Thoracic aorta (tissue), 2 donors: ENCODE data around the gene ABT1. TPM values are rescaled to one million over a fixed set of nuclear protein-coding genes. Genes with fewer than 3 reads are reported as not detected.

ENCODE experiments used
- ATAC-seq: fragments of 150-250 bp; one replicate; pipeline ENCODE4 v1.8.0; 2017; ENCODE audit warnings: low read depth; ENCODE audit not compliant: insufficient number of reproducible peaks, low FRiP score
- DNase-seq: peaks from one replicate; pipeline ENCODE4 v3.0.0-alpha.2; 2020; ENCODE audit warnings: low spot score
- H3K27ac ChIP-seq, 2 donors: fragments of 200-600 bp; sonication (generic); 1 replicate in 1 of 2; 2 replicates in 1 of 2; pipeline ENCODE4 v1.5.1; 2016; ENCODE audit warnings: mild to moderate bottlenecking in 2 of 2, moderate library complexity in 2 of 2
- H3K27me3 ChIP-seq: fragments of 200-600 bp; sonication (generic); replicated peaks from 2 replicates; pipeline ENCODE4 v1.6.0; 2016; ENCODE audit warnings: mild to moderate bottlenecking; ENCODE audit not compliant: insufficient read depth
- H3K36me3 ChIP-seq: fragments of 200-600 bp; sonication (generic); one replicate; pipeline ENCODE4 v1.5.1; 2016
- H3K4me1 ChIP-seq, 2 donors: fragments of 200-600 bp; sonication (generic); 1 replicate in 1 of 2; 2 replicates in 1 of 2; pipeline versions ENCODE4 v1.5.1 to v1.6.0; 2016; ENCODE audit warnings: low read depth in 2 of 2, mild to moderate bottlenecking in 1 of 2; ENCODE audit not compliant: control insufficient read depth in 1 of 2
- H3K4me3 ChIP-seq: fragments of 200-600 bp; sonication (generic); 2 replicates; pipeline ENCODE4 v1.5.1; 2016; ENCODE audit warnings: mild to moderate bottlenecking
- H3K9me3 ChIP-seq: fragments of 200-600 bp; sonication (generic); 2 replicates; pipeline ENCODE4 v1.5.1; 2016
- total RNA-seq, 2 donors: library from RNA; depleted of rRNA; stranded (reverse); fragments of >200 nt; gene quantifications; one replicate each; pipeline versions ENCODE4 v1.1.0 to v1.2.3, GENCODE V29; 2016
- TF ChIP-seq, protein P1 (sequence below): fragments of 200-600 bp; sonication (generic); IDR thresholded peaks from one replicate; pipeline ENCODE4 v1.5.1; 2019; ENCODE audit warnings: antibody characterized with exemption

The ABT1 gene
- total RNA-seq, 2 donors from 2014 or later, result 11.8 to 17.1 TPM

DNA sequence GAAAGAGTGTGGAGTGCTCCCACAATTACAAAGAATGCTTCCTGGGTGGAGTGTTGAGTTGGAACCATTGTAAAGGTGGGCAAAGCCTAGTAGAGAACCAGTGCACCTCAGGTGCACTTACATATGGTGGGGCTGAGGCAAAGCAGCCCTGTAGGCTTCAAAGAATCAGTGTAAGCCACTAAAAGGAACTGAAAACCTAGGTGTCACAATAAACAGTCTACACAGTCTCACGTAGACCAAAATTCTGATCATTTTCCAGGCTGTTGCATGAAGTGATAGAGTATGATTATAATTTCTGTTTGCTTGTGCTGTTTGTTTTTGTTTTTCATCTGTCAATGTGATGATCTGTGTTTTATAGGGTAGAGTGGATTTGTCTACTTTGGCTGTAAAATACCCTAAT, 2.8 kb downstream of the ABT1 start:
- no peak overlapping the region for H3K4me3 ChIP-seq
- no peaks in the 10 kb centered on the region for H3K27me3 ChIP-seq
- no peaks in the 10 kb centered on the region for H3K9me3 ChIP-seq
- no peak overlapping the region for H3K27ac ChIP-seq
- no peak for DNase-seq
- ATAC-seq, result no peak
- peaks cover 7% of the 10 kb centered on the region for H3K36me3 ChIP-seq
- H3K4me1 ChIP-seq, result peaks cover 6 to 15% of the 10 kb centered on the region in 2 donors
- TF ChIP-seq, protein P1, sequence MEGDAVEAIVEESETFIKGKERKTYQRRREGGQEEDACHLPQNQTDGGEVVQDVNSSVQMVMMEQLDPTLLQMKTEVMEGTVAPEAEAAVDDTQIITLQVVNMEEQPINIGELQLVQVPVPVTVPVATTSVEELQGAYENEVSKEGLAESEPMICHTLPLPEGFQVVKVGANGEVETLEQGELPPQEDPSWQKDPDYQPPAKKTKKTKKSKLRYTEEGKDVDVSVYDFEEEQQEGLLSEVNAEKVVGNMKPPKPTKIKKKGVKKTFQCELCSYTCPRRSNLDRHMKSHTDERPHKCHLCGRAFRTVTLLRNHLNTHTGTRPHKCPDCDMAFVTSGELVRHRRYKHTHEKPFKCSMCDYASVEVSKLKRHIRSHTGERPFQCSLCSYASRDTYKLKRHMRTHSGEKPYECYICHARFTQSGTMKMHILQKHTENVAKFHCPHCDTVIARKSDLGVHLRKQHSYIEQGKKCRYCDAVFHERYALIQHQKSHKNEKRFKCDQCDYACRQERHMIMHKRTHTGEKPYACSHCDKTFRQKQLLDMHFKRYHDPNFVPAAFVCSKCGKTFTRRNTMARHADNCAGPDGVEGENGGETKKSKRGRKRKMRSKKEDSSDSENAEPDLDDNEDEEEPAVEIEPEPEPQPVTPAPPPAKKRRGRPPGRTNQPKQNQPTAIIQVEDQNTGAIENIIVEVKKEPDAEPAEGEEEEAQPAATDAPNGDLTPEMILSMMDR, result no peak

DNA sequence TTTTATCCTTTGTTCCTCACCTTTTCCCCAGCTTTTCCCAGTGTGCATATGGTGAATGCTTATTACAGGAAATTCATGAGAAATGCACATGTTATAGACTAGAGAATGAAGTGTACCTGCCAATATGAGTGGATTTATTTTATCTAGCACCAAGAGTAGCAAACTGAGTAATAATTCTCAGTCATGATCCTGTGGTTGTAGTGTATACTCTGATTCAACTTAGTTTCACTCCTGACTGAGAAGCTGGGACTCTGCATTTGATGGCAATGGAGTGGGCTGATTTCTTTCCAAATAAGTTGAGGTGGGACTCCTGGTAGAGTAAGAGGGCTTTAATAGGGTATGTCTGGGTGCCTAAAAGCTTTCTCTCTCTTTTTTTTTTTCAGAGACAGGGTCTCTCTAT, 4.0 kb downstream of the ABT1 start:
- no peak overlapping the region for H3K27ac ChIP-seq
- no peaks in the 10 kb centered on the region for H3K9me3 ChIP-seq
- peaks cover 6 to 10% of the 10 kb centered on the region in 2 donors for H3K4me1 ChIP-seq
- DNase-seq (no peak), ATAC-seq (no peak)
- H3K36me3 ChIP-seq, result peaks cover 7% of the 10 kb centered on the region
- no peak overlapping the region for H3K4me3 ChIP-seq
- TF ChIP-seq, protein P1, result no peak
- H3K27me3 ChIP-seq, result no peaks in the 10 kb centered on the region

DNA sequence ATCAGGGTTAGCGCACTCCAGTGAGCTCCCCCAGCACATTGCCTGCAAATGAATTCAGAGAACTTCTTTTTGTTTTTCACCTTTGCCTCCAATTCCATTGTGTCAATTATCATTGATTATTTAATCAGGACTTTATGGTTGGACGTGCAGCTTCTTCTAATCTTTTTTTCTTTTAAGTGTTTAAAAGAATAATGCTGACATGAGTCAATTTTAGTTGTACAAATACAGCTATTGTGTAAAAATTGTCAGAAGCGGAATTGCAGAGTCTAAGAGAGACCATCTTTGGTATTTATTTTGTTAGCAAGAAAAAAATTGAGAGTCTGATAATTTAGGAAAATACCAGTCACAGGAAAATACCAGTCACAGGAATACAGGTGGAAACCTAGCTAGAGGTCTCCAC, 5.5 kb downstream of the ABT1 start:
- H3K36me3 ChIP-seq, result peaks cover 7% of the 10 kb centered on the region
- H3K4me1 ChIP-seq, result peaks cover 6 to 10% of the 10 kb centered on the region in 2 donors
- TF ChIP-seq, protein P1, result no peak
- H3K27ac ChIP-seq, result no peak overlapping the region
- no peak for DNase-seq
- H3K27me3 ChIP-seq, result no peaks in the 10 kb centered on the region
- ATAC-seq, result no peak
- H3K9me3 ChIP-seq, result no peaks in the 10 kb centered on the region
- H3K4me3 ChIP-seq, result no peak overlapping the region

DNA sequence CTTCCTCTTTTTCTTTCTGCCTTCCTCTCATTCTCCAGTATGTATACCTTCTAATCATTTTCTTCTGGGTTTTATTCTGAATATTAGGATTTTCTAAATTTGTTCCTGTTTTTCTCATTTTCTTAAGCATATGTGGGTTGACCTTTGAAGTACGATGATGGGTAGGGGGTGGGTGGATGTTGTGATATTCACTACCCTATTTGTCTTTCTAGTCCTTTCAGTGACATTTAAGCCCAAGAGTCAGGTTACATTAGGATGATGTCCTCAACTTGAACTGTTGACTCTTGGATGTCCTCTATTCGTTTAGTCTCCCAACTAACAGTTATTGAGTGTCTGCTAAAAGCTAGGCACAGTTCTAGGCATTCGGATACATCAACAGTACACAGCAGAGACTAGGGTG, 7.3 kb downstream of the ABT1 start:
- TF ChIP-seq, protein P1, result no peak
- H3K4me3 ChIP-seq, result no peak overlapping the region
- no peak overlapping the region for H3K27ac ChIP-seq
- no peak for DNase-seq
- no peaks in the 10 kb centered on the region for H3K4me1 ChIP-seq
- no peaks in the 10 kb centered on the region for H3K36me3 ChIP-seq
- no peaks in the 10 kb centered on the region for H3K9me3 ChIP-seq
- no peak for ATAC-seq
- no peaks in the 10 kb centered on the region for H3K27me3 ChIP-seq

DNA sequence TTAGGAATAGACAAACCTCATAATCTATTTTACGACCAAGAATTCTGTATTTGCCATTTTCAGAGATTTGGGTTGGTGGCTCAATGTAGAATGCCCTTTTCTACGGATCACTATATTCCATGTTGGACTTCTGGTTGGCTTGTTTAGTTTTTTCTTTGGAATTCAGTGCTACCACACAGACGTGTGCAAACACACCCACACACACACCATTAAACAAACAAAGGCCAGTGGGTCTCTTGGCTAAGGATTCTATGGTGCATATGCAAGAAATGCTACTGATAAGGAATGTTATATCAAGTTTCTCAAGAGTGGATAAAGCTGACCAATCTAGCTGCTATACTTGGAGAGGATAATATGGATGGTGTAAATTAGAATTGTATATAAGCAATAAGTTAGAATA, 8.0 kb downstream of the ABT1 start:
- no peaks in the 10 kb centered on the region for H3K9me3 ChIP-seq
- no peak overlapping the region for H3K27ac ChIP-seq
- no peak overlapping the region for H3K4me3 ChIP-seq
- no peak for ATAC-seq
- H3K4me1 ChIP-seq, result no peaks in the 10 kb centered on the region
- DNase-seq, result no peak
- H3K36me3 ChIP-seq, result no peaks in the 10 kb centered on the region
- no peaks in the 10 kb centered on the region for H3K27me3 ChIP-seq
- TF ChIP-seq, protein P1, result no peak
